ENCODE results near the gene TMCO6. TPM values are rescaled to one million over a fixed set of nuclear protein-coding genes. Genes with fewer than 3 reads are reported as not detected.

The TMCO6 gene
- total and polyA plus RNA-seq, 2 of the 4 experiments (the other 2 are of a cell fraction) = 6.6 to 10.6 TPM

GRCh38 chr5:140637371-140638100, 1.7 kb upstream of the TMCO6 start:
- Histone ChIP-seq H3K4me2 (ENCODE audit: low read depth, low read length) (no peak overlapping the region), H2BK120ac (ENCODE audit: low read depth, low read length) (no peak overlapping the region), H3K14ac (replicated peaks; ENCODE audit: low read depth, low read length) (no peak overlapping the region), H4K5ac (ENCODE audit: low read depth, low read length) (no peak overlapping the region), H3K9me1 (ENCODE audit: insufficient read depth, low read length) (peaks cover 4% of the 10 kb centered on the region), H3K9me3 (ENCODE audit: control insufficient read depth, insufficient read depth, low read length) (no peaks in the 10 kb centered on the region), H3K56ac (ENCODE audit: extremely low read depth, insufficient read depth, low read length) (no peak overlapping the region), H3K18ac (ENCODE audit: low read depth, low read length) (no peak overlapping the region), H4K8ac (ENCODE audit: low read depth in 2 of 2, low read length in 2 of 2) (no peak overlapping the region), H4K91ac (ENCODE audit: insufficient read depth, low read depth, low read length) (no peak overlapping the region), H4K20me1 (ENCODE audit: insufficient read depth, low read length) (no peaks in the 10 kb centered on the region), H2AK5ac (ENCODE audit: low read depth, low read length) (no peak overlapping the region), H3K36me3 (ENCODE audit: control insufficient read depth, insufficient read depth, low read length) (peaks cover 7% of the 10 kb centered on the region), H3K4me1 (ENCODE audit: control insufficient read depth, insufficient read depth, low read length) (peaks cover 6% of the 10 kb centered on the region), H3K9ac (ENCODE audit: low read depth, low read length) (no peak overlapping the region), H3K4ac (ENCODE audit: low read depth, low read length) (no peak overlapping the region), H2AFZ (replicated peaks; ENCODE audit: low read length, poor library complexity) (no peak overlapping the region), H3K27me3 (ENCODE audit: control insufficient read depth, insufficient read depth, low read length) (no peaks in the 10 kb centered on the region), H2BK15ac (ENCODE audit: low read depth, low read length) (no peak overlapping the region), H3K79me1 (ENCODE audit: low read depth in 1 of 2, low read length in 2 of 2) (peaks cover 6 to 24% of the 10 kb centered on the region in 2 experiments), H3K27ac (ENCODE audit: insufficient read depth, low read length) (no peak overlapping the region), H2BK20ac (ENCODE audit: low read depth, low read length) (no peak overlapping the region), H2BK5ac (ENCODE audit: low read depth, low read length, poor library complexity, severe bottlenecking) (no peak overlapping the region), H3K4me3 (ENCODE audit: insufficient read depth, low read depth, low read length) (no peak overlapping the region), H2AK9ac (replicated peaks; ENCODE audit: low read depth, low read length, poor library complexity) (no peak overlapping the region), H3K23ac (ENCODE audit: low read depth, low read length) (no peak overlapping the region)
- in situ Hi-C loops (cut with MboI; ENCODE audit: low sequenced_read_pairs) = no loop called here
- ATAC-seq (ENCODE audit: low read depth) (no peak), DNase-seq (no peak)
- dilution Hi-C loops (cut with HindIII; ENCODE audit: low sequenced_read_pairs, unreplicated experiment) = no loop called here
- WGBS, 2 experiments (ENCODE audit: extremely low coverage in 2 of 2, insufficient read length in 1 of 2) = 82% methylated on average over 3 of the region's 10 CpGs; no CpG with 5 or more reads in 1 of the 2 experiments
- POLR2A ChIA-PET (ENCODE audit: unreplicated experiment) = no interaction called here
- CTCF ChIA-PET = no interaction called here
- intact Hi-C loops (cut with micrococcal nuclease) = loop anchor here (2.0 to 10.0 kb wide), 2 partner anchors 91 to 393 kb away; partner anchors contain the start of gene EIF4EBP3
- no peak for TF ChIP-seq USF2 (IDR thresholded peaks at IDR 0.05; ENCODE audit: low read depth, low read length)
- TF ChIP-seq MAFK (IDR thresholded peaks at IDR 0.05; ENCODE audit: low read depth, low read length) = no peak
- no peak for TF ChIP-seq MXI1 (IDR thresholded peaks at IDR 0.05; ENCODE audit: borderline replicate concordance, low read depth, low read length)
- TF ChIP-seq CHD1 (IDR thresholded peaks at IDR 0.05; ENCODE audit: low read depth, low read length) = no peak
- TF ChIP-seq RFX5 (IDR thresholded peaks at IDR 0.05; ENCODE audit: low read depth, low read length) = no peak
- no peak for TF ChIP-seq RAD21 (IDR thresholded peaks at IDR 0.05; ENCODE audit: low read length)
- TF ChIP-seq ELK1 (IDR thresholded peaks at IDR 0.05; ENCODE audit: borderline replicate concordance, low read depth, low read length) = no peak
- no peak for TF ChIP-seq BHLHE40 (IDR thresholded peaks at IDR 0.05; ENCODE audit: low read depth, low read length)
- BruUV-seq (replicated peaks) = no TSS peak

All from IMR-90 (cell line).